Measurements from ENCODE around the gene ATP6V0B. TPM values are rescaled to one million over a fixed set of nuclear protein-coding genes. Genes with fewer than 3 reads are reported as not detected.

Gene ATP6V0B
- total RNA-seq, 1 donor from 2014 or later = 205 TPM

GRCh38 chr1:43949678-43950077 is 25.1 kb upstream of the ATP6V0B start:
- no peak overlapping the region for H3K4me3 ChIP-seq
- intact Hi-C loops (cut with DNase I) = no loop called here
- H3K36me3 ChIP-seq = peaks cover 16% of the 10 kb centered on the region
- H3K4me1 ChIP-seq = peaks cover 33% of the 10 kb centered on the region
- no peak overlapping the region for H3K27ac ChIP-seq
- no peaks in the 10 kb centered on the region for H3K9me3 ChIP-seq
- DNase-seq (no peak), ATAC-seq (no peak)
- no peak for TF ChIP-seq CTCF (IDR thresholded peaks at IDR 0.05)
- no peaks in the 10 kb centered on the region for H3K27me3 ChIP-seq (ENCODE audit: low read depth)

GRCh38 chr1:43951021-43951985 is 23.5 kb upstream of the ATP6V0B start:
- Histone ChIP-seq H3K4me3 (no peak overlapping the region), H3K27ac (no peak overlapping the region), H3K36me3 (peaks cover 19% of the 10 kb centered on the region), H3K9me3 (no peaks in the 10 kb centered on the region), H3K27me3 (ENCODE audit: low read depth) (no peaks in the 10 kb centered on the region), H3K4me1 (peaks cover 20% of the 10 kb centered on the region)
- intact Hi-C loops (cut with DNase I) = no loop called here
- ATAC-seq (no peak), DNase-seq (no peak)
- TF ChIP-seq CTCF (IDR thresholded peaks at IDR 0.05) = no peak

- Histone ChIP-seq H3K9me3 (no peaks in the 10 kb centered on the region), H3K27me3 (ENCODE audit: low read depth) (no peaks in the 10 kb centered on the region), H3K4me3 (no peak overlapping the region), H3K27ac (no peak overlapping the region), H3K36me3 (peaks cover 35% of the 10 kb centered on the region), H3K4me1 (peaks cover 12% of the 10 kb centered on the region)
- no peak for DNase-seq
- intact Hi-C loops (cut with DNase I) = no loop called here
- TF ChIP-seq CTCF (IDR thresholded peaks at IDR 0.05) = no peak
- no peak for ATAC-seq
Measured at GRCh38 chr1:43952731-43953346, 21.9 kb upstream of the ATP6V0B start.

GRCh38 chr1:43953361-43953760 is 21.4 kb upstream of the ATP6V0B start:
- DNase-seq (no peak), ATAC-seq (no peak)
- no peak for TF ChIP-seq CTCF (IDR thresholded peaks at IDR 0.05)
- H3K9me3 ChIP-seq = no peaks in the 10 kb centered on the region
- H3K27ac ChIP-seq = no peak overlapping the region
- no peaks in the 10 kb centered on the region for H3K27me3 ChIP-seq (ENCODE audit: low read depth)
- peaks cover 40% of the 10 kb centered on the region for H3K36me3 ChIP-seq
- no peak overlapping the region for H3K4me3 ChIP-seq
- intact Hi-C loops (cut with DNase I) = no loop called here
- peaks cover 7% of the 10 kb centered on the region for H3K4me1 ChIP-seq

GRCh38 chr1:43954036-43954435 is 20.7 kb upstream of the ATP6V0B start:
- H3K27ac ChIP-seq = no peak overlapping the region
- intact Hi-C loops (cut with DNase I) = no loop called here
- no peaks in the 10 kb centered on the region for H3K9me3 ChIP-seq
- DNase-seq (no peak), ATAC-seq (no peak)
- H3K36me3 ChIP-seq = peaks cover 47% of the 10 kb centered on the region
- no peak for TF ChIP-seq CTCF (IDR thresholded peaks at IDR 0.05)
- H3K4me3 ChIP-seq = no peak overlapping the region
- peaks cover under 1% of the 10 kb centered on the region for H3K4me1 ChIP-seq
- H3K27me3 ChIP-seq (ENCODE audit: low read depth) = no peaks in the 10 kb centered on the region

All from lower lobe of right lung (tissue), 2 donors.